ENCODE data around the gene SORD. TPM values are rescaled to one million over a fixed set of nuclear protein-coding genes. Genes with fewer than 3 reads are reported as not detected.
"Not testable (repeated sequence)": the region's sequence is repeated elsewhere in the genome, so short reads cannot be mapped to it uniquely, and the experiment has no call there.

The SORD gene
- total RNA-seq = 36.4 TPM

GRCh38 chr15:45022871-45023658 lies at the start of gene SORD:
Gene SORD, plus strand, starts transcription at chr15:45023195. Its CDS starts 89 bp downstream, at chr15:45023284.
- peak; percentile 93 for DNase-seq (ENCODE audit: low spot score)

DNA sequence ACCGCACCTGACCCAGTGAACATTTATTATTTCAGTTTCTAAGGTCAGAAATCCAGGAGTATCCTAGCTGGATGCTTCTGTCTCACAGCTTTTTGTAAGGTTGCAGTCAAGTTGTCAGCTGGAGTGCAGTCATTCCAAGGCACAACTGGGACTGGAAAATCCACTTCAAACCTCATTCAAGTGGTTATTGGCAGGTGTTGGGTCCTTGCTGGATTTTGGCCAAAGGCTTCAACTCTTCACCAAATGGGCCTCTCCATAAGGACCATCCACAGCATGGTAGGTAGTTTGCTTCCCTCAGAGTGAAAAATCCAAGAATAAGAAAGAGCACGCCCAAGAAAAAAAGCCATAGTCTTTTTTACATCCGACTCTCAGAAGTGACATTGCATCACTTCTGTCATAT lies 46.8 kb upstream of the SORD start:
- DNase-seq (ENCODE audit: low spot score) = not testable (repeated sequence)

- not testable (repeated sequence) for DNase-seq (ENCODE audit: low spot score)
Measured at GRCh38 chr15:44977781-44978180, 45.2 kb upstream of the SORD start.

- DNase-seq (ENCODE audit: low spot score) = not testable (repeated sequence)
Measured at GRCh38 chr15:44979617-44980339, 43.2 kb upstream of the SORD start.

DNA sequence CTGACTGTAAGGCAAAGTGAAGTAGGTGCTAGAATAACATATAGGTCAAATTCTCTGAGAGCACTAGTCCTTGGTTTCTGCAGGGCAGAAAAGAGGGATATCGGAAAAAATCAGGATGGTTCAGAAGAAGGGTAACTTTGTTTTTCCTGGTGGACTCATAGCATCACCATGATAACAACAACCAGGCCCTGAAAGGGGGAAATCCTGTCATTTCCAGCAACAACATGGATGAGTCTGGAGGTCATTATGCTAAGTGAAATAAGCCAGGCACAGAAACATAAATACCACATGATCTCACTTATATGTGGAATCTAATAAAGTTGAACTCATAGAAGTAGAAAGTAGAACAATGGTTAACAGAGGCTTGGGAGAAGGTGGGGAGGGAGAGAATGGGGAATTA lies 38.9 kb upstream of the SORD start:
- DNase-seq (ENCODE audit: low spot score) = not testable (repeated sequence)

DNA sequence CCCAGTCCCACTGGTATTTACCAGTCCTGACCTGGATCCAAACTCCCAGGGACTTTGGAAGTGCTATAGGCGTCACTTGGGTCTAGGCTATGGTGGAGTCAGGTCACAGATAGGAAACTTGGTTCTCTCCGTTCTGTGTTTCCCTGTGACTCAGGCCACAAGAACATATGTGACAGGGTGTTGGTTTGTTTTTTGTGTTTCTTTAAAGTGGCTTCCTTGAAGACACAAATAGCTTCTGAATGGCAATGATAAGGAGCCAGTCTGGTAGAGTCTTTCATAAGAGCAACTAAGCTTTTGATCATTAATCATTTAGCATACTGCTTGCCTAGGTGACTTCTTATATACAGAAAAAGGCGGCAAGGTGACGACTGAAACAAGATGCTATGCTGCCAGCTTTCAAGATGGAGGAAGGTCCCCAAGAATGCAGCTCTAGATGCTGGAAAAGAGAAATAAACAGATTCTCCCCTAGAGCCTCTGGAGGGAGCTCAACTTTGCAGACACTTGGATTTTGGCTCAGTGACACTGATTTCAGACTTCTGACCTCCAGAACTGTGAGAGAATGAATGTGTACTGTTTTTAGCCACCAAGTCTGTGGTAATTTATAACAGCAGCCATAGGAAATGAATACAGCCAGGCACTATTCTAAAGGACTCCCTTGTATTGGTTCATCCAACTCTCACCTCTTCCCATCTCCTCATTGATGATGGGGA lies 36.5 kb upstream of the SORD start:
- not testable (repeated sequence) for DNase-seq (ENCODE audit: low spot score)

DNA sequence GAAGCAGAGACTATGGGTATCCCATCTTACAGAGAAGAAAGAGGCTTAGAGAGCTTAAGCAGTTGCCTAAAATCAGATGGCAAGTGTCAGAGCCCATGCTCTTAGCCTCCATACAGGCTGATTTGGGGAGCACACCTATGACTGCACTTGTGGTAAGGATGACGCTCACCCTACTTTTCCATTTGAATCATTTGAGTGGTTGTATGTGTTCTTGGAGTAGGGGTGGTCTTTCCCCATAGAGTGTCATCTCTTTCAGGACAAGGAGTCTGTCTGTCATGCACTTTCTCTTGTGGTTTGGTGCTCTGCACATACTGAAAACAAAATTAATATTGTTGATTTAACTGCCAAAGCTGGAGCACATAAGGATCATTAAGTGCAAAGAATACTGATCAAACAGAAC lies 35.3 kb upstream of the SORD start:
- not testable (repeated sequence) for DNase-seq (ENCODE audit: low spot score)

DNA sequence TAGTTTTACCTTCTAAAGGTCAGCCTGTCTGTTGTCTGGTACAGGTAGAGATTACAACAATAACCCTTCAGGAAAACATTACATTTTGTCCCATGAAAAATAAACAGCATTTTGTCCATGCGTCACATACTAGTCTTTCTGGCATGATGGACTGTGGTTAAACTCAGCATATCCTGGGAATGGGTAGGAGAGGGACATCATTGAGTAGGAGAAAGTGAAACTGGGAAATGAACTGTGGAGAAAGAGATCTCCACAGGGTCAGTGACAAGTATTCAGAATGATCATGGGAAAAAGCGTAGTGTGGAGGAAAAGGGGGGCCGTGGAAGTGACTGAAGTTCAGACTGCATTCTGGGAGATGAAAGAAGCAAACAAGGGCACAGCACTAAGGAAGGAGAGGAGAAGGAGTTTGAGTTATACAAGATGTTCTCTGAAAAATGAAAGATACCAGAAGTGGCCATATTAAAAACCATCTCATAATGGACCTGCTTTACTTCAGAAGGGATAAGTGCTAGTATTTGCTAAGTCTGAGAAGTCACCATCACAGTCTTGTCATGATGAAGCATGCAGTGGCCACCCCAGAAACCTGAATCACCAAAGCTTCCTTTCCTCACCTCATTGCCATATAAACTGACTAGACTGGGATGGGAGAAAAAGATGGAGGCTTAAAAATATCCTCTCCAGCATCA lies 34.7 kb upstream of the SORD start:
- DNase-seq (ENCODE audit: low spot score) = not testable (repeated sequence)

GRCh38 chr15:44988870-44989219 lies 34.1 kb upstream of the SORD start:
- DNase-seq (ENCODE audit: low spot score) = not testable (repeated sequence)

DNA sequence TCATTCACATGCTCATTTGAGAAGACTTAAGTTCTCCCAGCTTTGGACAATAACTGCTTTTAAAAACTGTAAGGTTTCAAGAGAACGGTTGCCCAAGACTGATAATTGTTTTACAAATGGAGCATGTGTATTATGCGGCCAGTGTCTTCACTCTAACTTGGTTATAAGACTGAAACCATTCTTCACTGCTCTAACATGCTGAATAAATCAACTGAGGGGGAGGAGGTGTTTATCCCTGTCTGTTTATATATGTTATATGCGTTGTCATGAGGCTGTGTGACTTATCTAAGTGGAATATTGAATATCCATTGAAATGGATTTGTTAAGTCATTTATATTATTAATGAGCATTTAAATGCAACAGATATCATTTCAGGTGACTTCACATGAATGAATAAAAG lies 25.4 kb upstream of the SORD start:
- DNase-seq (ENCODE audit: low spot score) = not testable (repeated sequence)

DNA sequence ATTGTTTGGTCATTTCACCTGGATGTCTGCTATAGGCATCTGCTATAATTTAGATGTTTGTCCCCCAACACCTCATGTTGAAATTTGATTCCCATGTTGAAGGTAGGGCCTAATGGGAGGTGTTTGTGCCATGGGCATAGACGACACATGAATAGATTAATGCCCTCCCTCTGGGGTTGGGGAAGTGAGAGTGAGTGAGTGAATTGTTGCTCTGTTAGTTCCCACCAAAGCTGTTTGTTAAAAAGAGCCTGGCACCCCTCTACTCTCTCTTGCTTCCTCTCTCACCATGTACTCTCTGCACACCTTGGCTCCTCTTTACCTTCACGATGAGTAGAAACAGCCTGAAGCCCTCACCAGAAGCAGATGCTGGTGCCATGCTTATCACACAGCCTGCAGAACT lies 23.9 kb upstream of the SORD start:
- DNase-seq (ENCODE audit: low spot score) = no peak

- DNase-seq (ENCODE audit: low spot score) = not testable (repeated sequence)
Measured at GRCh38 chr15:45001180-45001579, 21.8 kb upstream of the SORD start.

DNA sequence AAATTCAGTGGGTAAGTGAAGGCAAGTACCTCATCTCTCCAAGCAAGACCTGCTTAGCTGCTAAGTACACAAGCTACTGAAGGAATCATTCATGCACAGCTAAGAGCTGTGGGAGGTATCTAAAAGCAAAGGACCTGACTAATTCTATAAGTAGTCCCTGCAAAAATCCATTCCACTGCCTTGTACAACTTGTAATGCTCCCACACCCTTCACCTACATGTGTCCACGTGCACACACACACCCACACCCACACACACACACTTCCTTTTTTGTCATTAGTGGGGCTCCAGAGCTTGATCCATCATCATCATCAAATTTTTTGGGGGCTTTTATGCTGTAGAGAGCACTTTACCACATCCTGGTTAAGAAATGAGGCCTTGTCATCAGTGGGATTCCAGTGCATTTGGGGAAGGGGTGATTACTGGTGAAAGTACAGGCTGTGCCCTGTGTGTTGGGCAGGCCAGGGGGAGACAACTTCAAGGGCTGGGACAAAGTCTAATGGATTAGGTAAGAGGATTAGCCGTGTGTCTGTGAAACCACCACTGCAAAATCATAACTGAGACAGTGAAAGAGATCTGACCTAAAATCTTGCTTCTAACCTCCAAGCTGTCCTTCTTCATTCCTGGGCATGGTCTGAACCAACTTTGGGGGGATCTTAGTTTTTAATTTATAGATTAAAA lies 19.1 kb upstream of the SORD start:
- DNase-seq (ENCODE audit: low spot score) = not testable (repeated sequence)

DNA sequence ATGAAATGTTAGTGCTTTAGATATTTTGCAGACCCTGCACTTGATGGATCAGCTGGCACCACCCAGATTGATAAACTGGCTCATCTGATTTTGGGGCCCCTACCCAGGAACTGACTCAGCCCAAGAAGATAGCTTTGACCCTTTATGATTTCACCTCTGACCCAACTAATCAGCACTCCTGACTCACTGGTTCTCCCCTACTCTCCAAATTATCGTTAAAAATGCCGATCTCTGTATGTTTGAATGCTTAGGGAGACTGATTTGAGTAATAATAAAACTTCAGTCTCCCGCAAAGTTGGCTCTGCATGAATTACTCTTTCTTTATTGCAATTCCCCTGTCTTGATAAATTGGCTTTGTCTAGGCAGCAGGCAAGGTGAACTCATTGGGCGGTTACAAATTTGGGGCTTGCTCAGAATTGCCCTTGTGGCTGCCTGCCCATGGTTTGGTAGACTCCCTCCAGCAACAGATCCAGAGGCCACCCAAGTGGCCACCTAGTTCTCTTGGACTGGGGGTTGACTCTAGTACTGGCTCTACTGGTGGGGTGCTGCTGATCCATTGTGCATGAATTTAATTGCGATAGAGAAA lies 18.3 kb upstream of the SORD start:
- DNase-seq (ENCODE audit: low spot score) = not testable (repeated sequence)

DNA sequence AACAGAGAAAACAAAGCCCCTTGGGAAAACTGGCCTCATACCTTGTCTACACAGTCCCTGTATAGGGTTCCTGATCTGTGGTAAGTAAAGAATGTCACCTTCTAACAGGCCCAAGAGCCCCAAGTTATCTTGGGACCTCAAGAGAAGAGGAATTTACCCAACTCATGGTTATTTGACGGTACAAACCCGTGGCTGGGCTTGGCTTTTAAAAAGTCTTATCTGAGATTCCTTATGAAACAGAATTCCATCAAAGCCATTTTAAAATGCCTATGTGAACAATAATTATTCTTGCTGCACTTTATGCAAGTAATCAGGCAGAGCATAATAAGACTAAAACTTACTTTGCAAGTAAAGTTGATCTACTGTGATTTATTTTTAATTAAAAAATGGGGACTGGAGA lies 13.9 kb upstream of the SORD start:
- no peak for DNase-seq (ENCODE audit: low spot score)

GRCh38 chr15:45015114-45015513 lies 7.9 kb upstream of the SORD start:
- not testable (repeated sequence) for DNase-seq (ENCODE audit: low spot score)

GRCh38 chr15:45020222-45020900 lies 2.6 kb upstream of the SORD start:
- not testable (repeated sequence) for DNase-seq (ENCODE audit: low spot score)

- DNase-seq (ENCODE audit: low spot score) = not testable (repeated sequence)
Measured at GRCh38 chr15:45020901-45021259, 2.1 kb upstream of the SORD start.

- DNase-seq (ENCODE audit: low spot score) = no peak
Measured at GRCh38 chr15:45021348-45021747, 1.6 kb upstream of the SORD start.

GRCh38 chr15:45023659-45024225 lies 747 bp downstream of the SORD start:
- DNase-seq (ENCODE audit: low spot score) = no peak
